ENCODE results near the gene KCNK5.

GRCh38 chr6:39170389-39170788 is 58.9 kb downstream of the KCNK5 start:
- TF ChIP-seq CTCF (conservative IDR thresholded peaks at IDR 0.05 in 1 of 2, IDR thresholded peaks at IDR 0.05 in 1 of 2; ENCODE audit: extremely low read depth in 1 of 2, insufficient read depth in 1 of 2, low read depth in 1 of 2, low read length in 2 of 2) (no peak), EZH2 (IDR thresholded peaks at IDR 0.05; ENCODE audit: borderline replicate concordance, low read length) (no peak)
